Stimulated activated CD4-positive, alpha-beta T cell treated with anti-CD3 and anti-CD28 coated beads, Interleukin-4, amount 100 ng/mL, for 48 hours (primary cell): ENCODE results near the gene FTHL17.

ENCODE experiments used
- DNase-seq, 2 donors: peaks; one replicate each; pipeline ENCODE4 v3.0.0-alpha.2; 2020; ENCODE audit warnings: low read depth in 2 of 2

FTHL17 gene

DNA sequence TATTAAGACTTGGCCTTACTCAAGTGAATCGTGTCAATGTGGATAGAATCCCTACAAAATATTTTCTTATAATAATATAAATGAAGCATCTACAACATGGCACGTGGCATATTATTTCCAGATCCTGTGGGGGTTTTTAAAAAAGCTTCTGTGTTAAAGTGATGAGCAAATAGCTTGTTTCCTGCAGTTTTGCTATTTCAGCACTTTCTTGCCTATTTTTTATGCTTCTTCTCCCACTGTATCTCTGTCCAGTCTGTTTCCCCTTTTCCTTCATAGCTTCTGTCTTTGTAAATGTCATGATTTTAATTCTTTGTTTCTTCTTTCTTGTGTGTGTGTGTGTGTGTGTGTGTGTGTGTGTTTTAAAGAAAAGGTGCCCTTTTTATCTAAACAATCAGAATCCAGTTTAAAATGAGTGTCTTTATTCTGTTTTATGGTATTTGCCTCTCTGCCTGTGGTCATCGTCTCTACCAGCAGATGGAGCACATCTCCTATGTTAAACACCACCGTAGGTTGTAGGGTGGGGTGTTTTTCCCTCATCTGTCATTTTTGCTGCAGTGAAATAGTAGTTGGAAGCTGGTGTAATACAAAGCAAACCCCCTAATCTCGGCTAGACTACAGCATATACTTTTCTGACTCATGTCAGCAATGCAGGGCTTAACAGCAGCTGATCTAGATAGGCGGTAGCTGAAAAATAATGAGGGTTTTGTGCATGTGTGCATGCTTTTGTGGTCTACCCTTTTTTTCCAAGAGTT lies 33.1 kb downstream of the FTHL17 start:
- DNase-seq, result peak in 1 of 2 donors; percentile 3

DNA sequence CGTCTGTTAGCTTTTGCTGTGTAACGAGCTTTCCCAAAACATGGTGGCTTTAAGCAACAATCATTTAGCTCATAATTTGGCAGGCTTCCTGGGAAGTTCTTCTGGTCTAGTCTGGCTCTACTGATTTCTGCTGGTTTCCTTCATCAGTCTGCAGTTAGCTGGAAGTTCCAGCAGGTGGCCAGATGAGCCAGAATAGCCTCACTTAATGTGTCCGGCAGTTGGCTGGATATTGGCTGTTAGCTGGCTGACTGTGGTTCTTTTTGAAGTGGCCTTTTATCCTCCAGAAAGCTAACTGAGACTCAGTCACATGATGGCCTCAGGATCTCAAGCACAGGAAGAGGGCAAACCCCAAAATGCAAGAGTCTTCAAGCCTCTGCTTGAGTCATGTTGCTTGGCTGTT lies 34.9 kb downstream of the FTHL17 start:
- DNase-seq, result peak in 1 of 2 donors; percentile 4

DNA sequence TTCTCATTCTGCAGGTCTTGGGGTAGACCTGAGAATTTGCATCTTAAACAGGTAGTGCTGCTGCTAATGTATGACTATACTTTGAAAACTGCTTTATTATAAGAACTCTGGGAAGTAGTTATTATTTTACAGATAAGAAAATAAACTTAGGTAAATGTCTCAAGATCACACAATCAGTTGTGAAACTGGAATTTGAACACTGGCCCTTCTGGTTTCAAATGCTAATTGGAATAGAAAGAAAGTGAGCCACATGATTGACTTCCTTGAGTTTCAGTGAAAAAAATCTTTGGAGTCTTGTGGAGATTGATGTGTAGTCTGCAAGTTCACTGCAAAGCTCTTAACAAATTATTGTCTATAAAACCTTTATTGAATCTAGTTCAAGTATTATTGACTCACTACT lies 44.5 kb downstream of the FTHL17 start:
- no peak for DNase-seq

DNA sequence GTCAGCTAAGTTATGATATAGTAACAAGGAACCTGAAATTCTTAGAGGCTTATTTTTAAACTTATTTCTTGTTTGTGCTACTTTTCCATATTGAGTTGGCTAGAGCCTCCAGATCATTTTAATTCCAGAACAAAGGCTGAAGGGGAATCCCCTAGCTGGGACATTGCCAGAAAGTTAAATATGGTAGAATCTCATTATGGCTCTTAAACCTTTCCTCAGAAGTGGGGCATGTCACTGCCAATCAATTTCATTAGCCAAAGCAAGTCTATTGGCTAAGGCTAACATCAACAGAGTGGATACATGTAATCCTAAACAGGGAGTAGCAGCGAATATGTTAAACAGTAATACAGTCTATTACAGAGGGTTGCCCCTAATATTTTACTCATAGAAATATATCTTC lies 47.0 kb downstream of the FTHL17 start:
- no peak for DNase-seq

DNA sequence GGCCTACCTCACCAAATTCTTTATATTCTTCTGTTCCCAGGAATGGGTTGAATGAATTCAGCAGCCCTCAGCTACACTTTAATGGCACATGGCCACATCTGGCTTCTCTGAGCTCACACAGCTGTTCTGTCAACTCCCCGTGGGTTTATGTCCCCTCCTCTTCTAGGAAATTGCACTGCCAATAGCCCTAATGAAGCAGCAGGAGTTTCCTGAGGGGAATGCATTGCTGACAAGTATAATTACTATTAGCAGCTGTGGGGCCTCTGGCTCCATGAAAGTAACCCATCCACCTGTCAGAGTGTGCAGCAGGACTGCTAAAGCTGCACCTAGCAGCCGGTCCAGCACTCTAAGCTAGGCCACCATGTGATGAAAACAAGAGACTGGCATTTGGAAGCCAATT lies 50.3 kb downstream of the FTHL17 start:
- no peak for DNase-seq
